Amygdala (tissue), 56 donors: ENCODE data around the gene IL36G.
"Not testable (repeated sequence)": the region's sequence is repeated elsewhere in the genome, so short reads cannot be mapped to it uniquely, and the experiment has no call there.

Source experiments
- DNase-seq, 56 donors: peaks; one replicate each; lab custom pipeline; 2025; lab: John Stamatoyannopoulos, UW

IL36G gene

DNA sequence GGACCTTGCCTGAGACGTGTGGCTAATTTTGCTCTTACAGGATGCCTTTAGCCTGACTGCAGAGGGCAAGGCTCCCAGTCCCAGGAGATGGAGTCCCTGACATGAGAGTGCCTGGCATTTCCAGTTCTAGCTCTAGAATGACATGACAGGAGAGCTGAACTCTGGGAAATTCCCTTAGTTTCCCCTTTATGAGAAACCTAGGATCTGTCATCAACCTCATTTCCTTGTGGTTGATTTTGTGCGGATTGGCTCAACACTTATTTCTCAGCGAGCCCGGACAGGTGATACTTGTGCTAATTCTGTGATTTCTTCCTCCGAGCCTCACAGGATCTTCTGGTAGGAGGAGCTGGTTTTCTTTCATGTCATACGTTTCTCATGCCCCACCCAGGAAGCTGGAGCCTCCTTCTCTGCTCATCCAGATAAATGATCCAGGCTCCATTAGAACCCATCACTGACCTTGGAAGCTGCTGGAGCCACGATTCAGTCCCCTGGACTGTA, at the start of gene IL36G:
TSS of gene IL36G (plus strand) at position 448 of the 498 bp plus-strand sequence. CDS start 633 bp downstream, outside the sequence.
- no peak for DNase-seq

DNA sequence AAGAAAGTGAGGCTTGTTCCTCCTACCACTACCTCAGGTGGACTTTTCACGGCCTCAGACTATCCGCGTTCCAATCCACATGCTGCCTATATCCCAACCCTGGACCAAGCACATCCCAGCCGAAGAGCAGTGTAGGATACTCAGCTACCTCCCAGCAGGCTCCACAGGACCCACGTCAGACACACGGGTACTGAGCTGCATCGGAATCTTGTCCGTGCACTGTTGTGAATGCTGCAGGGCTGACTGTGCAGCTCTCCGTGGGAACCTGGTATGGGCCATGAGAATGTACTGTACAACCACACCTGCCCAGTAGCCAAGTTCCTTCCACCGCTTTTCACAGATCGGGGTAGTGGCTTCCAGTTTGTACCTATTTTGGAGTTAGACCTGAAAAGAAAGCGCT, 44.5 kb upstream of the IL36G start:
- no peak for DNase-seq

DNA sequence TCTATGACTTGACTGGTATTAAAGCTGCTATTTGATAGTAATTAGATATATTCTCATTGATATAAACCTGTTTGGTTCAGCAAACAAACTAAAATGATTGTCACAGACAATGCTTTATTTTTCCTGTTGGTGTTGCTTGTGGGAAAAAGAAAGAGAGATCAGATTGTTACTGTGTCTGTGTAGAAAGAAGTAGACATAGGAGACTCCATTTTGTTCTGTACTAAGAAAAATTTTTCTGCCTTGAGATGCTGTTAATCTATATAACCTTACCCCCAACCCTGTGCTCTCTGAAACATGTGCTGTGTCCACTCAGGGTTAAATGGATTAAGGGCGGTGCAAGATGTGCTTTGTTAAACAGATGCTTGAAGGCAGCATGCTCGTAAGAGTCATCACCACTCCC, 43.7 kb upstream of the IL36G start:
- DNase-seq, result not testable (repeated sequence)

DNA sequence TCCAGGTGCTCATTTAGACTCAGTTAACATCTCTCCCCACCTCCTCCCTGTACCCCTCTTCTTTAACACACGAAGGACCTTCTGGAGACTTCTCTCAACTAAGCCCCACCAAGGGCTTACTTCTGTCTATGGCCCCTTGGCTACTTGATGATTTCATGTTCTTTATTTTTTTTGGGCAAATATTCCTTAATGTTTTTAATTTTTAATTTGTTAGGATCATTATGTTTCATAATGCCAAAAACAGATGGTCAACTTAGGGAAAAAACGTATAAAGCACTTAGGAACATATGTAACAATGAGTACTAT, 40.9 kb upstream of the IL36G start:
- no peak for DNase-seq

DNA sequence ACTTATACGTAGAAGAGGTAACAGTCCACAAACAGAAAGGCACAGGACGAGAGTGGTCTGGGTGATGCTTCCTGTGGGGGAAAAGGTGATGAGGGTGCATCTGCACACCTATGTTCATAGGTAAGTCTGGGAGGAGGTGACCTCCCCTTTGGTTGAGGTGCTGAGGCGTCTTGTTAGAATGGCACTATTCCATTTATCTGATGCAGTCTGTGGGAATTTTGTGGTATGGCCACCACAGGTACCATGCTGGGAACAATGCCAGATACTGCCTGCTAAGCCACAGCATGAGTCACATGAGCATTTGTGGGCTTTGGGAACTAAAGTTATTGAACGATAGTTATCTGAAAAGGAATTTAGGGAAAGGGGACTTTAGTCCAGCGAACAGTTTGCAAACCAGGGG, 38.9 kb upstream of the IL36G start:
- no peak for DNase-seq

DNA sequence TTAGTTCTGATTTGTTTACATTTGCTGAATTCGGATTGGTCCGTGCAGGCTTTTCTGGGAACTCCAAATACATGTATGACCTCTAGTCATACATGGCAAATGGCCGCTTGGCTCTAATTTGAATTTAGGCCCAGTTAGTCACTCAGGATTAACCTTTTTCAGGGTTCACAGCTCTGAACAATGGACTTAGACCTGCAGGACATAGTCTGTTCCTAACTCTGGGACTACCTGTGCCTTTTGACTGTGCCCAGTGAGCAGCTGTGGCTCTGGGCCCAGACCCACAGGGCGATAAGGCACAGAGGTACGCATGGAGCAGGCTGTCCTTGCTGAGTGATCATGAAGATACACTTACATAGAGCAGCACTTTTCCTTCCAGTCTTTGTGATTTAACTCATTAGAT, 38.4 kb upstream of the IL36G start:
- DNase-seq, result no peak

DNA sequence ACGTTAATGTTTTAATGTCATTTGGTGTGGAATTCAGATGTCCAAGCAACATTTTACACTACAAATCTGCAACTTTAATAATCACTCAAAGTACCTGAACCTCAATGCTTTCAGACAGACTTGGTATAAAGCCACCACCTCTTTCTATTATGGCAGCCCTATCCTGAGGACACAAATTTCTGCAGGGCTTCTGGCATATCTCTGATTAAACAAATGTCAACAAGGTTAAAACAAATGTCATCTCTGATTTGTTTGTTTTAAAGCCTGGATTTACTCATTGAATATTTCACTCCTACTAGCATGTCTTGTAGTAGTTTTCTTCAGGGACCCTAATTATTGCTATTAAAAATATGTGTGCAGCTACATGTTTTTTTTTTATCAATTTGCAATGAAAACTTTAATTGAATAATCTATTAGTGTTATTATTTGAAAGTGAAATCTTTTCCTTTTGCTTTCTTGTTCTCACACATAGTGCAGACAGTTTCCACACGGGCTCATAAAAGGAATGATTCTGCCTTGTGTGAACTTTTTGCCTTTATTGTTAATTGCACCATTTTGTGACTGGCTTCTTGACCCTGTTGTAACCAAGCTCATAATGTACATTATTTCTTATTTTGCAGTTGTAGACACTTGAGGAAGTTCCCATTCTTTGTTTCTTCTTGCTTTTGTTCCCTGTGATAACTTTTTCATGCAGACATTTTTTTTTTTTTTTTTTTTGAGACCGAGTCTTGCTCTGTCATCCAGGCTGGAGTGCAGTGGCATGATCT, 36.8 kb upstream of the IL36G start:
- DNase-seq, result no peak

DNA sequence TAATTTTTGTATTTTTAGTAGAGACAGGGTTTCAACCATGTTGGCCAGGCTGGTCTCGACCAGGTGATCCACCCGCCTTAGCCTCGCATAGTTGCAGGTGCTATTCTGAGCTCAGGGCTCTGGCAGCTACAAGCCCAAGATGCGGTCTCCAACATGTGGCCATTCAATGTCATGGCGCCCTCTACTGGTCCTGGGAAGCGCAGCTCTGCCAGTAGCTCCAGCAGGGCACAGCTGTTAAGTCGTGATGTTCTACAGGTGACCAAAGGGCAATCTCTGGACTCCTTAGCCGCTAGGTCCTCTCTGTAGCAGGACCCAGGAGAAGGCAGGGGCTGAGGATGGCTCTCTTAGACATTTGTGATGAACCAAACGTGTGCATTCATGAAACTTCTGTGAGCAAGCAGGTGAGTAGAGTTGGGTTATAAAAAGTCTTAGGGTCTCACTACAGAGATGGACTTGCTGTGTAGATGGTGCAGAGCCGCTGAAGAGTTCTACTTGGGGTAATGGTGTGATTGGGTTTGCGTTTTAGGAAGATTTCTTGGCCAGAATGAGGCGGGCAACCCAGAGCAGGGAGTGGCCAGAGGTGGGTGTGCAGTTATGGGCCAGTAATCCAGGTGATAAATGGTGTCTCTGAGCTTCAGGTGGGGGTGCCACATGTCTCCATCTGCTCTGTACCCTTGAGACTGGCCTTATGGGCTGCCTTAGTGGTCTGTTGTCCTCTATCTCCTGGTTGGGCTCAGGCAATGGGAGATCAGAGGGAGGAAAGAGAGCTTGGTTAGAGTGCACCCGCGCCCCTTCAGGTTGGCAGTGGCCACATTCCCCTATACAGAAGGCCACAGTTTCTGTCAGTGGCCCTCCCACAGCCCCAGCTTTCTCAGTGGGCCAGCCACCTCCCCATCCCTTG, 35.8 kb upstream of the IL36G start:
- peak in 53 of 56 donors; percentile 8 to 84 (median 44) for DNase-seq

DNA sequence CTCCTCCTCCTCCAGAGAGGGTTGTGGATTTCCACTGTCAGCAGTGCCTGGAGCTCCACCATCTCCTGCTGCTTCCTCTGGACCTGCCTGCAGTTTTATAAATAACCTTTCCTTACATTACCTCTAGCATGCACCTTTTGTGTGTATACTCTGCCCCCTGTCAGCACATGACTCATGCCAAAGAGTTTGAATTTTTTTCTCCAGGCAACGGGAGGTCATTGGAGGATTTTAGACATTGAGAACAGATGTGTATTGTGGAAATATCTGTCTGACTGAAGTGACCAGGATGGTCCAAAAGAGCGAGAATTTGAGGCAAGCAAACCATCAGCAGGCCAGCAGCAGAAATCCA, 35.2 kb upstream of the IL36G start:
- no peak for DNase-seq

DNA sequence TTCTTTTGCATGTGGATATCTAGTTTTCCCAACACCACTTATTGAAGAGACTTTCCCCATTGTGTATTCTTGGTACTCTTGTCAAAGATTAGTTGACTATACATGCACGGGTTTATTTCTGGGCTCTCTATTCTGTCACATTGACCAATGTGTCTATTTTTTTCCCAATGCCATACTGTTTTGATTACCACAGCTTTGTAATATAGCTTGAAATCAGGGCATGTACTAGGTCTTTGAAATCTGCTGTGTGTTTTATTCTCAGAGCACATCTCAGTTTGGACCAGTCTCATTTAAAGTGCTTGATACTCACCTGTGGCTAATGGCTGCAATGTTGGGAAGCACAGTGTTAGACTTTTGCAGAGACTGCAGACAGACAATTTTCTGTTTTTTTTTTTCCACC, 32.8 kb upstream of the IL36G start:
- no peak for DNase-seq

DNA sequence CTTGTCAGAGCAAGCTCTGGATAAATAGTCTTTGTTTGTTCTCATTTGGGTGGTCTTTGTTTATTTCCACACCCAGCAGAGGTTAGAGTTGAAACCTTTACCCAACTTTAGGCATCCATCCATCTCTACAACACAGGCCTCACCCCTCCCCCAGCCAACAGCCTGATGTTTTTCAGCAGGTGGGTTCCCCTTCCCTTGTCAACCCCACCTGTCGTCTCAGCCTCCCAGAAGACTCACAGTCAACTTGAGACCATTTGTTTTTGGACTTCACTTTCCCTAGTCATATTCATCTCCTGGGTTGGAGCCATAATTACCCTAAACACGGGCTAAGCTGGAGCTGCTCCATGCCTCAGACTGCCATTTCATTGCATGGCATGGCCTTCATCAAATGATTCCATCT, 31.7 kb upstream of the IL36G start:
- DNase-seq, result no peak

DNA sequence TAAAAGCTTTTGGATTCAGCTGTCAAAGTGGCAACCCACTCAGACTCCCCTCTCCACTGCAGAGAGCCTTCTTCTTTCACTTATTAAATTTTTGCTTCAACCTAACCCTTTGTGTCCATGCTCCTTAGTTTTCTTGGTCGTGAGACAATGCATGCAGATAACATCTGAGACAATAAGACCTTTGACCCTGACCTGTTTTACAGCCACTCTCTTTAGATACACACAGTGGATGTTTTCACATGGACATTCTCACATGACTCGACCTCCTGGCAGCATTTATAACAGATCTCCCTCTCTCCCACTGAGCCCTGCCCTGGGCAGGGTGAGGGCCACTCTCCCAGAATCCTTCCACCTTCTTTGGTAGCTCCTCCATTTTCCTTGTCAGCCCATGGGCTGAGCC, 30.4 kb upstream of the IL36G start:
- no peak for DNase-seq

DNA sequence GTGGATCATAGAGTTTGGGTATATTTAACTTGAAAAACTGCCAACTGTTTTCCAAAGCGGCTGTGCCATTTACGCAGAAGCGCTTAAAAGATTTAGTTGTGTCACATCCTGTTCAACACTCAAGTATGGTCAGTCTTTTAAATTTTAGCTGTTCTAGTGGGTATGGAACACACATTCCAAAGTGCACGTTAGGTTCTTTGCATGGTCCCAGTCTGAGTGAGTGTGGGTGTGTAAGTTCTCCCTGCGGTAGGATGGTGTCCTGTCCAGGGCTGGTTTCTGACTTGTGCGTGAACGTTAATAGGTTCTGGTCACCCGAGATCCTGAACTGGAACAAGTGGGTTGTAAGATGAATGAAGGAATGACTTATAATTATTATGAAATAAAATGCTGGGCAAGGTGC, 28.4 kb upstream of the IL36G start:
- DNase-seq, result no peak

DNA sequence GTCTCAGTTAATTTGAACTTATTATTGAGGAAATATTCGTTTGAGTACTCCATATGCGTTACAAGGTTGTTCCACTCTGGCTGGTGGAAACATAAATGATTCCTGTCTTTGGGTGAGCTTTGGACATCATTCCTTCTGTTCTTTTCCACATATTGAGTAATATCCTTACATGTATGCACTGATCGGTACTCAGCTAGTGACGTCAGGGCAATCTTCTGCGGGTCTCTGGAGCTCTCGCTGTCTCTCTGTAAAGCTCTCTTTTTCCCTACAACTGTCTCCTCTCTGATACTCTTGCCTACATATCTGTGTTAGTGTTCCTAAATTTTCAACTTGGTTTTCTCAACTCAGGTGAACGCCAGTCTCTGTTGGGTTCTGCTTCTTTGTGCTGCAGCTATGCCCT, 23.4 kb upstream of the IL36G start:
- DNase-seq, result no peak

DNA sequence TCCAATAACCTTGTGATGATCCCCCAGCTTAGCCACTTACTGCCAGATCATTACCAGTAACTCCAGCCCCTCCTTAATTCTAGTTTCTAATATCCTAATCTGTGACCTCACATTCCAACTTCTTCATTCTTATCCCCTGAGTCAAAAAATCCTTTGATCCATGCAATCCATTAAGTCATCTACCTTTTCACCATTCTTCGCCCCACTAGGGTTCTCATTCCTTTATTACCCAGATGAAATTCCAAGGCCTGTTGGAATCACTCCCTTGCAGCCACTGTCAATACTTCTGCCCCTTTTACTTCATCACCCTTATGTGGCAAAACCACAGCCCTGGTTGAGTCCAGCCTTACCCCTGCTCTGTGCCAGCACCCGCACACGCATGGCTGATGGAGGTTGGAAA, 20.3 kb upstream of the IL36G start:
- no peak for DNase-seq

DNA sequence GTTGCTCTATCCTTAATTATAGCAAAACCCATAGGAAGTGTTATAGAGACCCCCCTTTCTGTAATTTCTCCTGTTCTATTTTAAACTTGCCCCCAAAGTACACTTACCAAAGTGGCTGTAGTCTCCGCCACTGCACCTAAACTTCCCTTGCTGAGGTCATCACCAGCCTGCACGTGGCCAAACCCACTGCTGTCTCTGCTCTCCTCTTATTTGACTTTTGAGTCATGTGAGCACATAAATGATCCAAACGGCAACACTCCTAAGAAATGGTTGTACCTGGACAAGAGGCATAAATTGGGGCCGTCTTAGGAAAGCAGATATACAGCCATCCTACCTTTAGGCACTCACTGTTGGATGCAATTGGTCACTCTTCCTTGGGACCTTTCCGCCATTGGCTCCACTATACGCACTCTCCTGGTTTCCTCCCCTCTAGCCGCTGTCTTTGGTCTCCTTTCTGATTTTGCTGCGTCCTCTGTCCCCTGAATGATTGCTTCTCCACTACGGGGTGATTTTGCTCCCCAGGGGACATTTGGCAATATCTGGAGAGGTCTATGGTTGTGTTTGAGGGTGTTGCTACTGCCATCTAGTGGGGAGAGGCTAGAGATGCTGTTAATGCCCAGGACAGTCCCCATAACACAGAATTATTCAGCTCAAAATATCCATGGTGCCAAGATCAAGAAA, 19.2 kb upstream of the IL36G start:
- DNase-seq, result peak in 11 of 56 donors; percentile 1 to 41 (median 7)

DNA sequence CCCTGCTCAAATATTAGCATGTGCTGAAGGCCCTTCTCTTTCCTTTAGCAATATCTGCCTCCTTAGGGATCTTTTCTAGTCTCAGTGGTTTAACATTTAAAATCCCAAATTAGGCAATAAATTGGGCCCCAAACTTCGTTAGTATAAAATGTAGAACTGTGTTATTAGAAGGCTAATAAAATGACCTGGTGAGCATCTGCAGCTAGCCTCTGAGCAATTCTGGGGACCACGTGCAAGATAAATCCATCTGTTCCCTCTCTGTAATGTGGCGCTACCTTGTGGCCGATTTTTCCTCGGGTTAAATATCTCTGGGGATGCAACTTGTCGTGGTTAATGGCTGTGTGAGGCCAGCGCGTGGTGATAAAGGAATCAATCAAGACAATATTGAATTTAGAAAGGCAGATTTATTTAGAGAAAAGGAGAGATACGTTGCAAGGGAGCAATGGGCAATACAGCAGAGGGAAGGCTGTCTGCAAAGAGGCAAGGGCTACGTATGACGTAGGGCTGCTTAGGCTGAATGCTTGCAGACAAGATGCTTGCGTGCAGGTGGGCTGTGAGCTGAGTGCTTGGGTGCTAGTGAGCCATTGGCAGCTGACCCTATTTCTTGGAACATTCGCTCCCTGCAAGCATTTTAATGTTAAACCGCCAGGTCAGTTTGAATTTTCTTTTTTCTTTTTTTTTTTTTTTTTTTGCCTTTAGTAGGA, 18.5 kb upstream of the IL36G start:
- no peak for DNase-seq

DNA sequence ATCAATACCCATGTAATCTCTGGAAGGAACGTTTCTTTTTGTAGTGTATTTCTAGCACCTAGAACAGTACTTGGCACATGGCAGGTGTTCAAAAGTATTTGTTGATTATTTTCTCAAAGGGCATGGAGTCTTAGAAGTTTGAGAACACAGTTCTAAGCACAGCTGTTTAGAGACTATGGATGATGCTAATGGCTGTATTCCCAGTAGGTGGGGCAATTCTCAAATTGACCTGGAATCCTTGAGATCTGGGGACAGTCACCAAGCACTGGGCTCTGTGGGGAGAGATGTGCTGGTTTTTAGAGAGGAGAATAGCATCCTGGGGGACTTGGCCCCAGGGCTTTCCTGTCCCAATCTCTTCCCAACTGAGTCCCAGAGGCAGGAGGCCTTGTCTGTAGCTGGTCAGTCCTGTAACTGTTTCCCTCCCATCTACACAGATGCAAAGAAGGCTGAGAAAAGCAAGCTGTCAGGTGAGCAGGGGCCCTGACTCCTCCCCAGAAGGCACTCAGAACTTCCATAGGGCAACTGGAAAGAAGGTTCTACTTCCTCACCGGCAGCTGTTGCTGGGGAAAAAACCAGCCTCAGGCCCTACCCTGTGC, 17.5 kb upstream of the IL36G start:
- DNase-seq, result no peak

DNA sequence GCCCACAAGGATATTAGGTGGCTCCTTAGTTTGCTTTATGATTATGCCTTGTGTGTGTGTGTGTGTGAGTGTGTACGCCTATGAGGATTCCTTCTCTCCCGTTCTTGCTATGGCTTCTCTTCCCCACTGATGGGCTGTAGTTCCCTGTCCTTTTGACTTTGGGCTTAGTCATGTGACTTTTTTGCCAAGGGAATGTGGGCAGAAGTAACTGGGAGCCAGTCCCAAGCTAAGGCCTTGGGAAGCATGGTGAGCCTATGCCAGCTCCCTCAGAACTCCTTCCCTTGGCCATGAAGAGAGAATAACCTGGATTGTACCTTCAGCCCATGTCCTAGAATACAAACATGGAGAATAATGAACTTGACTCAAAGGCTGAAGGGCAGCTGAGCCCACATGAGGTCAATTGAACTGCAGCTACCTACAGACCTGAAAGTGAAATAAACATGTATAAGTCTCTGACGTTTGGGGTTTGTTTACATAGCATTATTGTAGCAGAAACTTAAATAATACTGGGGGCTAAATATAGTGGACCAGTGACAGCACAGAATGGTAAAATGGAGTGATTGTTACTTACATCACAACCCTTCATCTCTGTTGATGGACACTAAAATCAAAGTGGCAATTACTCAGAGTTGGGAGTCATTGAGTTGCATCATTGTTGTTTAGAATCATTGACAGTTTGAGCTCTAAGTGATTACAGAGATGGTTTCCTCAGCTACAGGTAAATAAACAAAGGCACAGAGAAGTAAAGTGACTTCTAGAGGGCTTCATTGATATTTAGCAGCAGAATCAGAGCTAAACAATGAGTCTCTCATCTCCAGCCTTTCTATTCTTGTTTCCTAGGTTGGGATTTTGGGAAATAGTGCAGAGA, 15.3 kb upstream of the IL36G start:
- DNase-seq, result no peak
